Measurements from ENCODE around the gene NPAS2. TPM values are rescaled to one million over a fixed set of nuclear protein-coding genes. Genes with fewer than 3 reads are reported as not detected.

NPAS2 gene
- total RNA-seq, 3 donors from 2014 or later = 6.2 to 42.3 (median 22.5) TPM

DNA sequence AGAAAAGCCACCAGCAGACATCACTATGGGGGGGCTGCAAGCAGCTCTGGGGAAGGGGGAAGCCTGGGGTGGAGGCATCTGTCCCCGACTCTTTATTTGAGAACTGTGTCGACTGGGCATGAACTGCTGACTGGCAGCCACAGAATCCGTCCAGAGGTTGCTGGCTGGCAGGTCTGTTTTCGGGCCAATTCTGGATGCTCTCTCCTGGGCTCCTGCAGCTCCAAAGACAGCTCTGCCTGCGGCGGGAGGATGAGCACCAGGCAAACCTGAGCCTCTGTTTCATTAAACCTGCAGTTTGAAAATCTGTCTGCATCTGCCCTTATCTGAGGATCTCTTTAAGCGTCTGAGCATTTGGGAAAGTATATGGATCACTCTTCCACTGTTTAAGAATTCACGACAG, 147.8 kb downstream of the NPAS2 start:
- TF ChIP-seq, protein P1, sequence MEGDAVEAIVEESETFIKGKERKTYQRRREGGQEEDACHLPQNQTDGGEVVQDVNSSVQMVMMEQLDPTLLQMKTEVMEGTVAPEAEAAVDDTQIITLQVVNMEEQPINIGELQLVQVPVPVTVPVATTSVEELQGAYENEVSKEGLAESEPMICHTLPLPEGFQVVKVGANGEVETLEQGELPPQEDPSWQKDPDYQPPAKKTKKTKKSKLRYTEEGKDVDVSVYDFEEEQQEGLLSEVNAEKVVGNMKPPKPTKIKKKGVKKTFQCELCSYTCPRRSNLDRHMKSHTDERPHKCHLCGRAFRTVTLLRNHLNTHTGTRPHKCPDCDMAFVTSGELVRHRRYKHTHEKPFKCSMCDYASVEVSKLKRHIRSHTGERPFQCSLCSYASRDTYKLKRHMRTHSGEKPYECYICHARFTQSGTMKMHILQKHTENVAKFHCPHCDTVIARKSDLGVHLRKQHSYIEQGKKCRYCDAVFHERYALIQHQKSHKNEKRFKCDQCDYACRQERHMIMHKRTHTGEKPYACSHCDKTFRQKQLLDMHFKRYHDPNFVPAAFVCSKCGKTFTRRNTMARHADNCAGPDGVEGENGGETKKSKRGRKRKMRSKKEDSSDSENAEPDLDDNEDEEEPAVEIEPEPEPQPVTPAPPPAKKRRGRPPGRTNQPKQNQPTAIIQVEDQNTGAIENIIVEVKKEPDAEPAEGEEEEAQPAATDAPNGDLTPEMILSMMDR (IDR thresholded peaks at IDR 0.05) = no peak
- no peak for TF ChIP-seq POLR2A (IDR thresholded peaks at IDR 0.05)
- TF ChIP-seq POLR2AphosphoS5 (IDR thresholded peaks at IDR 0.05) = no peak
- DNase-seq (ENCODE audit: low spot score in 2 of 2) = no peak
- Histone ChIP-seq H3K36me3 (no peaks in the 10 kb centered on the region), H3K9me3 (no peaks in the 10 kb centered on the region), H3K4me1 (no peaks in the 10 kb centered on the region), H3K27me3 (no peaks in the 10 kb centered on the region), H3K27ac (no peak overlapping the region), H3K4me3 (no peak overlapping the region)
- intact Hi-C loops (cut with DNase I; ENCODE audit: low total_unique reads) = no loop called here

DNA sequence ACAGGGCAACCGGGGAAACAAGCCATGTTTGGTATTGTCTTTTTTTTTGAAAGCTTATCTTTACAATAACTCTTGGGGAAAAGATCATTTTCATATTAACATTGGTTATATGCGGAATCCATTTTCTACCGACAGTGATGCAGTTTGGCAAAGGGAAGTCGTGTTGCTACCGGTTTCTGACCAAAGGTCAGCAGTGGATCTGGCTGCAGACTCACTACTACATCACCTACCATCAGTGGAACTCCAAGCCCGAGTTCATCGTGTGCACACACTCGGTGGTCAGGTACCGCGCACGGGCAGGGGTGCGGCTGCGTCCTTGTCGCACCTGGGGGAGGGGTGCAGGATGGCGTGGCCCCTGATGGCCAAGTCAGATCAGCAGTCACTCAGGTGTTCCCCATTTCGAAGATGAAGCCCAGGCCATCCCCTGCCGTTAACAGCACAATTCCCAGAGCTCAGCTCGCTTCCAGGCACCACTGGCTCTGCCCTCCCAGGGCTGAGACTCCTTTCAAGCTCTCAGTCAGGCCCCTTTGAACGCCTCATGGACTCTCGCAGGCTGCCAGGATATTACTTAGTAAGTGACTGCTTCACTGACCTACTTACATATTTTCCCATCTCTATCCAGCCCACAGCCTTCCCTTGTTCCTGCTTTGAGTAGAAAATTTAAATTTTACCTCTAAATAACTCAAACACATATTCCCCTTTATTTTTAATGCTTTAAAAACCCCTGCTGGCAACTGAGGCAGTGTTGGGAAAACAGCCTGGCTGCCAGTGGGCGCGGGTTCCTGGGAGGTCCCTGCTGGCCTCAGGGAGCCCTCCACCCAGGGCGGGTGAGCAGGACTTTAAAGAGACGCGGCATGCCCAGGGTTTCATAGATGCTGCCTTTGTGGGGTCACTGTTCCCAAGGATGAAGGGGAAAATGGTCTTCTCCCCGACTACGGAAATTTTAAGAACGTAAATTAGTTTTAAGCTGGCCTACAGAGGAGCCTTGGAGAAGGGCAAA, 148.5 kb downstream of the NPAS2 start:
- DNase-seq (ENCODE audit: low spot score in 2 of 2) = no peak
- no peak overlapping the region for H3K4me3 ChIP-seq
- H3K27ac ChIP-seq = no peak overlapping the region
- no peaks in the 10 kb centered on the region for H3K36me3 ChIP-seq
- no peaks in the 10 kb centered on the region for H3K4me1 ChIP-seq
- H3K27me3 ChIP-seq = no peaks in the 10 kb centered on the region
- intact Hi-C loops (cut with DNase I; ENCODE audit: low total_unique reads) = no loop called here
- H3K9me3 ChIP-seq = no peaks in the 10 kb centered on the region
- TF ChIP-seq POLR2A (IDR thresholded peaks at IDR 0.05) = no peak
- TF ChIP-seq, protein P1 (IDR thresholded peaks at IDR 0.05) = no peak
- TF ChIP-seq POLR2AphosphoS5 (IDR thresholded peaks at IDR 0.05) = no peak

DNA sequence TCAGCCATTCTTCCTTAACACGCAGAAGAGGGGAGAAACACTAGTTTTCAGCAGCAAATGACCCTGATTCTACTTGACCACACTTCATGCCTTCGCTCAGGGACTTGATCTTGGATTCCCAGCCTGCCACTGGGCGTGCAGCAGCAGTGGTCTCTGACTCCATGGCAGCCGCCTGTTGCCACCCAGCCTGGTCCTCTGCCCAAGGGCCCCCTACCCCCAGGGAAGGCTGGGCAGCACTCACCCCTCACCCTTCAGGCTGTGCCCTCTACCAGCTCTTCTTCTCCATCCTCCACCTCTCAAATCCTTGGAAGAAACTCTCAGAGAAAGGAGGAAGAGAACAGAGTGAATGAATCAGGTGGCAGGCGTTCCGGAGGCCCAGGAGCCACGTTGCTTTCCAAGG, 150.1 kb downstream of the NPAS2 start:
- Histone ChIP-seq H3K27me3 (no peaks in the 10 kb centered on the region), H3K4me3 (no peak overlapping the region), H3K36me3 (no peaks in the 10 kb centered on the region), H3K9me3 (no peaks in the 10 kb centered on the region), H3K4me1 (no peaks in the 10 kb centered on the region), H3K27ac (no peak overlapping the region)
- TF ChIP-seq POLR2A (IDR thresholded peaks at IDR 0.05) (no peak), POLR2AphosphoS5 (IDR thresholded peaks at IDR 0.05) (no peak)
- TF ChIP-seq, protein P1 (IDR thresholded peaks at IDR 0.05) = no peak
- intact Hi-C loops (cut with DNase I; ENCODE audit: low total_unique reads) = loop anchor here (10.0 kb wide), 1 partner anchor 355 kb away; no protein-coding TSS in a partner anchor
- DNase-seq (ENCODE audit: low spot score in 2 of 2) = no peak

DNA sequence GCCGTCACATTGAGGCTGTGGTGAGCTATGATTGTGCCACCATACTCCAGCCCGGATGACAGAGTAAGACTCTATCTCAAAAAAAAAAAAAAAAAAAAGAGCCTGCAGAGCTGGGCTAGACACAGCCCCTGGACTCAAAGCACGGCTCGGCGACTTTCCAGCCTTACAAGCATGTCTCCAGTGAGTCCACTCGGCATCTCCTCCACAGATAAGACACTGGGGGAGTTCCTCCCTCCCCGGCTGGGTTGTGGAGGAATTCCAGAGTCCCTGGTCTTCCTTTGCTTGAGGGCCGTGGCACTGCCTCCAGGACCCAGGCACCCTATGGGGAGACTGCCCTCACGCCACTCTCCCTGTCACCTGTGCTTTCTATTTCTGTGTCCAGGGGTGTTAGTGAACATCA, 151.3 kb downstream of the NPAS2 start:
- no peaks in the 10 kb centered on the region for H3K36me3 ChIP-seq
- H3K4me3 ChIP-seq = no peak overlapping the region
- intact Hi-C loops (cut with DNase I; ENCODE audit: low total_unique reads) = loop anchor here (10.0 kb wide), 1 partner anchor 356 kb away; no protein-coding TSS in a partner anchor
- H3K27me3 ChIP-seq = no peaks in the 10 kb centered on the region
- H3K9me3 ChIP-seq = no peaks in the 10 kb centered on the region
- no peak overlapping the region for H3K27ac ChIP-seq
- TF ChIP-seq, protein P1 (IDR thresholded peaks at IDR 0.05) = no peak
- no peak for TF ChIP-seq POLR2A (IDR thresholded peaks at IDR 0.05)
- no peak for TF ChIP-seq POLR2AphosphoS5 (IDR thresholded peaks at IDR 0.05)
- H3K4me1 ChIP-seq = no peaks in the 10 kb centered on the region
- no peak for DNase-seq (ENCODE audit: low spot score in 2 of 2)

DNA sequence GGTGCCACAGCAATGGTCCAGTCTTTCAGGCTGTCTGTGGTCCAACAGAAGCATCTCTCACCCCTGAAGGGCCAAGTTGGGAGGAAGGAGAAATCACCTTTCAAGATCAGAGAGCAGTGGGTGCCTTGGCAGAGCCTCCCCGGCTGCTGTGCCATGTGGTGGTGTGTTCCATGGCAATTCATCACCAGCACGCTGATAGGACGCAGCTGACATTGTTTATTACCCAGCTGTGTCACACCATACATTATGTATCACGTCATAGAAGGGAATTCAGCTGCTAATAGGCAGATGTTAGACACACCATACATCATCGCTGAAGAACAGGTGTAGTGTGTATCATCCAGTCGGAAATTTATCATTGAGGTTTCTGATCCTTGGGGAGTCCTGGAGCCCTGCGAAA, 152.5 kb downstream of the NPAS2 start:
- H3K36me3 ChIP-seq = no peaks in the 10 kb centered on the region
- TF ChIP-seq POLR2A (IDR thresholded peaks at IDR 0.05) (no peak), POLR2AphosphoS5 (IDR thresholded peaks at IDR 0.05) (no peak)
- TF ChIP-seq, protein P1 (IDR thresholded peaks at IDR 0.05) = no peak
- no peak for DNase-seq (ENCODE audit: low spot score in 2 of 2)
- H3K27me3 ChIP-seq = no peaks in the 10 kb centered on the region
- no peak overlapping the region for H3K4me3 ChIP-seq
- H3K27ac ChIP-seq = no peak overlapping the region
- intact Hi-C loops (cut with DNase I; ENCODE audit: low total_unique reads) = loop anchor here (2.0 to 10.0 kb wide), 2 partner anchors 36 to 358 kb away; no protein-coding TSS in a partner anchor
- H3K9me3 ChIP-seq = no peaks in the 10 kb centered on the region
- H3K4me1 ChIP-seq = no peaks in the 10 kb centered on the region

Data from breast epithelium (tissue), 4 donors.